ENCODE data around the gene CHMP5. TPM values are rescaled to one million over a fixed set of nuclear protein-coding genes. Genes with fewer than 3 reads are reported as not detected.

Gene CHMP5
- total RNA-seq, 1 experiment from 2014 or later, result 63.0 TPM

DNA sequence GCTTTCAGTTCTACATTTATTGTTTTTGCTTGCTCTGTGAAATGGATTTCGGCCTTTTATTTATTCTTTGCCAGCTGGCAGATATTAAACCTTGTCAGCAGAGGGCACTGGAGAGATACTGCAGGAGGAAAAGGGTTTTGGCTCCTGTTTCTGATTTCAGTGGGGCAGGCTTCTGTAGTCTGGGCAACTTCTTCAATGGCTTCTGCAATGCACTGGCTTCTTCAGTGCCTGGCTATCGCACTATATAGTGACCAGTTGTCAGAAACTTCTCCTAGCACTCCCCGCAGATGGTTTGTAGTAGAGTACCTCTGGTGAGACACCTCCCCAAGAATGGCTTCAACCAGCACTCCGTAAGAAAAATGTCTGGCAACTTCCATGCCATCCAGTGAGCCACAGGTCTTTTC lies 22.2 kb downstream of the CHMP5 start:
- no peaks in the 10 kb centered on the region for H3K36me3 ChIP-seq (ENCODE audit: low read depth)
- no peaks in the 10 kb centered on the region for H3K9me3 ChIP-seq (ENCODE audit: insufficient read depth, low read depth)
- no TSS peak for BruUV-seq (replicated peaks)
- no peaks in the 10 kb centered on the region for H3K9me2 ChIP-seq (ENCODE audit: insufficient read depth)
- no peaks in the 10 kb centered on the region for H4K20me1 ChIP-seq (ENCODE audit: insufficient read depth)
- no peak overlapping the region for H3K27ac ChIP-seq
- peaks cover 11% of the 10 kb centered on the region; the same call in 1 of the 2 replicates for H3F3A ChIP-seq (ENCODE audit: insufficient read depth, low read depth)
- no peak overlapping the region for H3K4me3 ChIP-seq
- intact Hi-C loops (cut with micrococcal nuclease; ENCODE audit: unreplicated experiment), result loop anchor here (2.0 kb wide), 1 partner anchor 180 kb away; no protein-coding TSS in a partner anchor
- H3K27me3 ChIP-seq (ENCODE audit: insufficient read depth, low read depth), result no peaks in the 10 kb centered on the region
- DNase-seq, result peak; percentile 29 to 45
- H3K79me2 ChIP-seq (ENCODE audit: low read depth), result peaks cover 12% of the 10 kb centered on the region
- no peak for TF ChIP-seq EZH2 (IDR thresholded peaks at IDR 0.05; ENCODE audit: low read depth)
- TF ChIP-seq, protein P1, sequence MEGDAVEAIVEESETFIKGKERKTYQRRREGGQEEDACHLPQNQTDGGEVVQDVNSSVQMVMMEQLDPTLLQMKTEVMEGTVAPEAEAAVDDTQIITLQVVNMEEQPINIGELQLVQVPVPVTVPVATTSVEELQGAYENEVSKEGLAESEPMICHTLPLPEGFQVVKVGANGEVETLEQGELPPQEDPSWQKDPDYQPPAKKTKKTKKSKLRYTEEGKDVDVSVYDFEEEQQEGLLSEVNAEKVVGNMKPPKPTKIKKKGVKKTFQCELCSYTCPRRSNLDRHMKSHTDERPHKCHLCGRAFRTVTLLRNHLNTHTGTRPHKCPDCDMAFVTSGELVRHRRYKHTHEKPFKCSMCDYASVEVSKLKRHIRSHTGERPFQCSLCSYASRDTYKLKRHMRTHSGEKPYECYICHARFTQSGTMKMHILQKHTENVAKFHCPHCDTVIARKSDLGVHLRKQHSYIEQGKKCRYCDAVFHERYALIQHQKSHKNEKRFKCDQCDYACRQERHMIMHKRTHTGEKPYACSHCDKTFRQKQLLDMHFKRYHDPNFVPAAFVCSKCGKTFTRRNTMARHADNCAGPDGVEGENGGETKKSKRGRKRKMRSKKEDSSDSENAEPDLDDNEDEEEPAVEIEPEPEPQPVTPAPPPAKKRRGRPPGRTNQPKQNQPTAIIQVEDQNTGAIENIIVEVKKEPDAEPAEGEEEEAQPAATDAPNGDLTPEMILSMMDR (conservative IDR thresholded peaks at IDR 0.05), result peak; percentile 73
- H3K4me2 ChIP-seq, result no peak overlapping the region
- H2AFZ ChIP-seq, result no peak overlapping the region
- POLR2A ChIA-PET (ENCODE audit: unreplicated experiment), result interaction anchor here (0.6 to 0.7 kb wide), 2 partner anchors 179 to 410 kb away, joined by 4 to 6 read pairs; no protein-coding TSS in a partner anchor
- CTCF ChIA-PET, result no interaction called here
- H3K4me1 ChIP-seq (replicated peaks; ENCODE audit: insufficient read depth), result no peaks in the 10 kb centered on the region; the same call in 1 of the 2 replicates

GRCh38 chr9:33288235-33288634 lies 23.4 kb downstream of the CHMP5 start:
- intact Hi-C loops (cut with micrococcal nuclease; ENCODE audit: unreplicated experiment), result no loop called here
- ChIA-PET POLR2A (ENCODE audit: unreplicated experiment) (no interaction called here), CTCF (interaction anchor here (0.5 kb wide), 1 partner anchor 91 kb away, joined by 5 read pairs; no protein-coding TSS in a partner anchor)
- no TSS peak for BruUV-seq (replicated peaks)
- H3K4me3 ChIP-seq, result no peak overlapping the region
- no peaks in the 10 kb centered on the region for H3K9me3 ChIP-seq (ENCODE audit: insufficient read depth, low read depth)
- TF ChIP-seq EZH2 (IDR thresholded peaks at IDR 0.05; ENCODE audit: low read depth), result no peak
- TF ChIP-seq, protein P1 (conservative IDR thresholded peaks at IDR 0.05), result no peak
- no peak overlapping the region for H3K4me2 ChIP-seq
- no peak overlapping the region for H2AFZ ChIP-seq
- DNase-seq, result no peak
- H3F3A ChIP-seq (ENCODE audit: insufficient read depth, low read depth), result peaks cover 11% of the 10 kb centered on the region; the same call in 1 of the 2 replicates
- H3K9me2 ChIP-seq (ENCODE audit: insufficient read depth), result no peaks in the 10 kb centered on the region
- no peak overlapping the region for H3K27ac ChIP-seq
- no peaks in the 10 kb centered on the region for H3K27me3 ChIP-seq (ENCODE audit: insufficient read depth, low read depth)
- H3K4me1 ChIP-seq (replicated peaks; ENCODE audit: insufficient read depth), result no peaks in the 10 kb centered on the region; the same call in 1 of the 2 replicates
- H4K20me1 ChIP-seq (ENCODE audit: insufficient read depth), result peaks cover 4% of the 10 kb centered on the region; the same call in 1 of the 2 replicates
- H3K36me3 ChIP-seq (ENCODE audit: low read depth), result no peaks in the 10 kb centered on the region
- peaks cover 24% of the 10 kb centered on the region for H3K79me2 ChIP-seq (ENCODE audit: low read depth)

GRCh38 chr9:33288828-33289483 lies 24.1 kb downstream of the CHMP5 start:
- TF ChIP-seq EZH2 (IDR thresholded peaks at IDR 0.05; ENCODE audit: low read depth), result no peak
- TF ChIP-seq, protein P1 (conservative IDR thresholded peaks at IDR 0.05), result no peak
- peak overlapping the region; percentile 95; the same call in 1 of the 2 replicates for H3K27ac ChIP-seq
- CTCF ChIA-PET, result no interaction called here
- H3K4me3 ChIP-seq, result no peak overlapping the region
- no peak for DNase-seq
- no peaks in the 10 kb centered on the region for H3K27me3 ChIP-seq (ENCODE audit: insufficient read depth, low read depth)
- peaks cover 31% of the 10 kb centered on the region for H3K79me2 ChIP-seq (ENCODE audit: low read depth)
- no TSS peak for BruUV-seq (replicated peaks)
- intact Hi-C loops (cut with micrococcal nuclease; ENCODE audit: unreplicated experiment), result no loop called here
- POLR2A ChIA-PET (ENCODE audit: unreplicated experiment), result no interaction called here
- H3K4me1 ChIP-seq (replicated peaks; ENCODE audit: insufficient read depth), result no peaks in the 10 kb centered on the region; the same call in 1 of the 2 replicates
- no peak overlapping the region for H2AFZ ChIP-seq
- no peaks in the 10 kb centered on the region for H3K9me2 ChIP-seq (ENCODE audit: insufficient read depth)
- peaks cover 11% of the 10 kb centered on the region; the same call in 1 of the 2 replicates for H3F3A ChIP-seq (ENCODE audit: insufficient read depth, low read depth)
- H4K20me1 ChIP-seq (ENCODE audit: insufficient read depth), result peaks cover 4% of the 10 kb centered on the region; the same call in 1 of the 2 replicates
- H3K4me2 ChIP-seq, result peak overlapping the region; percentile 82; the same call in 1 of the 2 replicates
- no peaks in the 10 kb centered on the region for H3K9me3 ChIP-seq (ENCODE audit: insufficient read depth, low read depth)
- H3K36me3 ChIP-seq (ENCODE audit: low read depth), result no peaks in the 10 kb centered on the region

All from PC-9 (cell line).